ENCODE results near the gene HECTD4. TPM values are rescaled to one million over a fixed set of nuclear protein-coding genes. Genes with fewer than 3 reads are reported as not detected.

Gene HECTD4
- total RNA-seq, 1 donor from 2014 or later: 12.9 TPM

GRCh38 chr12:112381406-112381882 lies 787 bp downstream of the HECTD4 start:
- no peak for DNase-seq (ENCODE audit: low read depth)
- H3K27me3 ChIP-seq (ENCODE audit: control insufficient read depth, insufficient read depth, low read length): no peaks in the 10 kb centered on the region
- no peak for TF ChIP-seq CTCF (IDR thresholded peaks at IDR 0.05; ENCODE audit: insufficient read depth, low read length, severe bottlenecking)
- H3K36me3 ChIP-seq (ENCODE audit: control insufficient read depth, insufficient read depth, low read length): no peaks in the 10 kb centered on the region
- H3K4me3 ChIP-seq (ENCODE audit: low read depth, low read length): peak overlapping the region; percentile 69
- no peak for FAIRE-seq

- DNase-seq (ENCODE audit: low read depth): no peak
- Histone ChIP-seq H3K36me3 (ENCODE audit: control insufficient read depth, insufficient read depth, low read length) (no peaks in the 10 kb centered on the region), H3K4me3 (ENCODE audit: low read depth, low read length) (peak overlapping the region; percentile 69), H3K27me3 (ENCODE audit: control insufficient read depth, insufficient read depth, low read length) (no peaks in the 10 kb centered on the region)
- TF ChIP-seq CTCF (IDR thresholded peaks at IDR 0.05; ENCODE audit: insufficient read depth, low read length, severe bottlenecking): no peak
- FAIRE-seq: no peak
These were observed 1.4 kb downstream of the HECTD4 start for GRCh38 chr12:112380663-112381405.

GRCh38 chr12:112375105-112375504 lies 7.1 kb downstream of the HECTD4 start:
- no peak for FAIRE-seq
- no peak for TF ChIP-seq CTCF (IDR thresholded peaks at IDR 0.05; ENCODE audit: insufficient read depth, low read length, severe bottlenecking)
- no peaks in the 10 kb centered on the region for H3K27me3 ChIP-seq (ENCODE audit: control insufficient read depth, insufficient read depth, low read length)
- DNase-seq (ENCODE audit: low read depth): peak; percentile 59
- H3K4me3 ChIP-seq (ENCODE audit: low read depth, low read length): no peak overlapping the region
- H3K36me3 ChIP-seq (ENCODE audit: control insufficient read depth, insufficient read depth, low read length): no peaks in the 10 kb centered on the region

GRCh38 chr12:112374166-112374740 lies 8.0 kb downstream of the HECTD4 start:
- no peak overlapping the region for H3K4me3 ChIP-seq (ENCODE audit: low read depth, low read length)
- FAIRE-seq (no peak), DNase-seq (ENCODE audit: low read depth) (no peak)
- TF ChIP-seq CTCF (IDR thresholded peaks at IDR 0.05; ENCODE audit: insufficient read depth, low read length, severe bottlenecking): no peak
- H3K36me3 ChIP-seq (ENCODE audit: control insufficient read depth, insufficient read depth, low read length): no peaks in the 10 kb centered on the region
- no peaks in the 10 kb centered on the region for H3K27me3 ChIP-seq (ENCODE audit: control insufficient read depth, insufficient read depth, low read length)

- Histone ChIP-seq H3K4me3 (ENCODE audit: low read depth, low read length) (no peak overlapping the region), H3K27me3 (ENCODE audit: control insufficient read depth, insufficient read depth, low read length) (no peaks in the 10 kb centered on the region), H3K36me3 (ENCODE audit: control insufficient read depth, insufficient read depth, low read length) (no peaks in the 10 kb centered on the region)
- no peak for FAIRE-seq
- DNase-seq (ENCODE audit: low read depth): no peak
- no peak for TF ChIP-seq CTCF (IDR thresholded peaks at IDR 0.05; ENCODE audit: insufficient read depth, low read length, severe bottlenecking)
These were observed 11.2 kb downstream of the HECTD4 start for GRCh38 chr12:112370868-112371510.
